Measurements from ENCODE around the gene RNF141. TPM values are rescaled to one million over a fixed set of nuclear protein-coding genes. Genes with fewer than 3 reads are reported as not detected.
A peak's percentile ranks its signal among the peaks of the same experiment; 100 is the strongest.

RNF141 gene
- total RNA-seq, result 10 to 100 TPM; 34.7 to 42.2 TPM
- polyA plus RNA-seq (2013, experiment 1 of 2), result 32.0 TPM
- 31.3 TPM for polyA plus RNA-seq (2013, experiment 2 of 2)
- long read RNA-seq, experiment 1, full-length matches to known transcripts, result 19 of 22 reads
- long read RNA-seq, experiment 1, partial matches to known transcripts, result 3 of 22 reads
- long read RNA-seq, experiment 1, other reads (novel, unspliced or antisense), result 0 of 22 reads
- long read RNA-seq, experiment 2, full-length matches to known transcripts, result 97 of 104 reads
- long read RNA-seq, experiment 2, partial matches to known transcripts, result 2 of 104 reads
- long read RNA-seq, experiment 2, other reads (novel, unspliced or antisense), result 5 of 104 reads
- long read RNA-seq, experiment 3, full-length matches to known transcripts, result 115 of 118 reads
- long read RNA-seq, experiment 3, partial matches to known transcripts, result 0 of 118 reads
- long read RNA-seq, experiment 3, other reads (novel, unspliced or antisense), result 3 of 118 reads
- long read RNA-seq, experiment 4, full-length matches to known transcripts, result 101 of 101 reads
- long read RNA-seq, experiment 4, partial matches to known transcripts, result 0 of 101 reads
- long read RNA-seq, experiment 4, other reads (novel, unspliced or antisense), result 0 of 101 reads

GRCh38 chr11:10540915-10541560, at the start of gene RNF141:
RNF141 (minus strand) TSS chr11:10541187; CDS start chr11:10534158, 7,029 bp downstream.
- H3K4me1 Mint-ChIP-seq, result no peaks in the 10 kb centered on the region
- 0 to 1% methylated on average over 6 to 54 of the region's 54 CpGs for WGBS, 2 experiments (ENCODE audit: insufficient coverage in 1 of 2, insufficient read length in 1 of 2)
- peaks cover 2% of the 10 kb centered on the region for H3K27me3 Mint-ChIP-seq (ENCODE audit: insufficient read depth)
- DNase-seq, result peak; percentile 99
- H3K9me3 ChIP-seq (ENCODE audit: control insufficient read depth, low read length), result peaks cover 4% of the 10 kb centered on the region
- peak within 1 kb of the TSS; percentile 79 for H3K9ac ChIP-seq (ENCODE audit: extremely low read depth, low read length, poor library complexity, severe bottlenecking)
- H3K27me3 ChIP-seq (ENCODE audit: control insufficient read depth, insufficient read depth, low read length, poor library complexity, severe bottlenecking), result no peaks in the 10 kb centered on the region
- H3K4me3 Mint-ChIP-seq, result peak within 1 kb of the TSS; percentile 83
- H3K36me3 Mint-ChIP-seq (ENCODE audit: low read depth), result no peaks in the 10 kb centered on the region
- H3K27ac ChIP-seq (ENCODE audit: low read depth, low read length), result no peak within 1 kb of the TSS
- TF ChIP-seq CTCF (conservative IDR thresholded peaks at IDR 0.05), result peak; percentile 89
- no peaks in the 10 kb centered on the region for H3K36me3 ChIP-seq (ENCODE audit: control insufficient read depth, insufficient read depth, low read length)
- peaks cover 4% of the 10 kb centered on the region for H3K9me3 Mint-ChIP-seq
- no peaks in the 10 kb centered on the region for H3K4me1 ChIP-seq (ENCODE audit: control insufficient read depth, insufficient read depth, low read length)
- peak within 1 kb of the TSS; percentile 91 for H3K27ac Mint-ChIP-seq
- peak within 1 kb of the TSS; percentile 84 for H3K4me3 ChIP-seq (ENCODE audit: low read length)

GRCh38 chr11:10590218-10590915, 49.4 kb upstream of the RNF141 start:
- no peak overlapping the region for H3K4me3 Mint-ChIP-seq
- WGBS, 2 experiments (ENCODE audit: insufficient coverage in 1 of 2, insufficient read length in 1 of 2), result 90 to 100% methylated on average over 1 to 2 of the region's 2 CpGs

More at GRCh38 chr11:10590218-10590915, 49.4 kb upstream of the RNF141 start:
- Mint-ChIP-seq H3K4me1 (peaks cover 51% of the 10 kb centered on the region), H3K27me3 (ENCODE audit: insufficient read depth) (no peaks in the 10 kb centered on the region), H3K27ac (no peak overlapping the region), H3K36me3 (ENCODE audit: low read depth) (peaks cover 6% of the 10 kb centered on the region), H3K9me3 (peaks cover 6% of the 10 kb centered on the region)
- H3K27me3 ChIP-seq (ENCODE audit: control insufficient read depth, insufficient read depth, low read length, poor library complexity, severe bottlenecking), result no peaks in the 10 kb centered on the region
- no peaks in the 10 kb centered on the region for H3K36me3 ChIP-seq (ENCODE audit: control insufficient read depth, insufficient read depth, low read length)
- H3K9ac ChIP-seq (ENCODE audit: extremely low read depth, low read length, poor library complexity, severe bottlenecking), result no peak overlapping the region
- peaks cover 9% of the 10 kb centered on the region for H3K4me1 ChIP-seq (ENCODE audit: control insufficient read depth, insufficient read depth, low read length)
- H3K4me3 ChIP-seq (ENCODE audit: low read length), result no peak overlapping the region
- no peaks in the 10 kb centered on the region for H3K9me3 ChIP-seq (ENCODE audit: control insufficient read depth, low read length)
- DNase-seq, result no peak
- TF ChIP-seq CTCF (conservative IDR thresholded peaks at IDR 0.05), result no peak
- no peak overlapping the region for H3K27ac ChIP-seq (ENCODE audit: low read depth, low read length)

Data from endodermal cell (in vitro differentiated cells).